Colonic mucosa (tissue), 4 donors: ENCODE data around the gene KRTAP1-3. TPM values are rescaled to one million over a fixed set of nuclear protein-coding genes. Genes with fewer than 3 reads are reported as not detected.
"Not testable (repeated sequence)": the region's sequence is repeated elsewhere in the genome, so short reads cannot be mapped to it uniquely, and the experiment has no call there.

ENCODE experiments used
- DNase-seq: peaks from one replicate; pipeline ENCODE4 v3.0.0-alpha.2; 2020
- H3K27ac ChIP-seq: fragments of 200-600 bp; one replicate; pipeline ENCODE4 v1.8.0; 2021
- H3K27me3 ChIP-seq: fragments of 200-600 bp; one replicate; pipeline ENCODE4 v1.8.0; 2021
- H3K36me3 ChIP-seq: fragments of 200-600 bp; one replicate; pipeline ENCODE4 v1.8.0; 2021
- H3K4me1 ChIP-seq: fragments of 200-600 bp; one replicate; pipeline ENCODE4 v1.8.0; 2021; ENCODE audit warnings: mild to moderate bottlenecking
- H3K4me3 ChIP-seq: fragments of 200-600 bp; one replicate; pipeline ENCODE4 v1.8.0; 2021
- H3K9ac ChIP-seq, 2 donors: one replicate each; pipeline ENCODE4 v1.7.0; 2013; ENCODE audit warnings: control low read depth in 2 of 2, low read depth in 2 of 2, low read length in 2 of 2
- H3K9me3 ChIP-seq: fragments of 200-600 bp; one replicate; pipeline ENCODE4 v1.8.0; 2021
- CTCF ChIP-seq: fragments of 200-600 bp; IDR thresholded peaks from one replicate; pipeline ENCODE4 v1.8.0; 2022; ENCODE audit warnings: antibody characterized with exemption, mild to moderate bottlenecking
- intact Hi-C: fragments of 100-400 bp; cut with DNase I; formaldehyde crosslinking; loops from one replicate; pipeline ENCODE4 v1.14.1; 2022
- total RNA-seq, 2 donors: library from RNA; stranded (reverse); fragmentation: NEBNext Ultra II Directional in 1 of 2; extraction: Animal tissue kit (Norgen Biotek cat#: 25700) in 1 of 2; gene quantifications; one replicate each; pipeline ENCODE4 v1.2.1, GENCODE V29; 2021
- donor health status: healthy.
- donor health status: DM: no; HTN: no; CAD: no.
- donor health status: DM: no; HTN: no; CAD: no.

The KRTAP1-3 gene
- total RNA-seq, 2 donors from 2014 or later = not detected

GRCh38 chr17:41057547-41057946, 22.9 kb upstream of the KRTAP1-3 start:
- TF ChIP-seq CTCF = no peak
- intact Hi-C loops = no loop called here
- no peaks in the 10 kb centered on the region for H3K27me3 ChIP-seq
- no peaks in the 10 kb centered on the region for H3K36me3 ChIP-seq
- no peak overlapping the region for H3K9ac ChIP-seq
- H3K4me3 ChIP-seq = no peak overlapping the region
- no peaks in the 10 kb centered on the region for H3K9me3 ChIP-seq
- no peak overlapping the region for H3K27ac ChIP-seq
- no peak for DNase-seq
- no peaks in the 10 kb centered on the region for H3K4me1 ChIP-seq

GRCh38 chr17:41055130-41055529, 20.5 kb upstream of the KRTAP1-3 start, which contains the start of gene KRTAP2-2:
Gene KRTAP2-2, minus strand, starts transcription at chr17:41055230. Its CDS starts 19 bp downstream, at chr17:41055211.
- DNase-seq, H3K9me3 ChIP-seq, H3K9ac ChIP-seq, H3K27ac ChIP-seq, H3K27me3 ChIP-seq, H3K4me1 ChIP-seq, H3K4me3 ChIP-seq, intact Hi-C loops, H3K36me3 ChIP-seq: not testable (repeated sequence)

- H3K27me3 ChIP-seq, H3K9me3 ChIP-seq, H3K9ac ChIP-seq, H3K36me3 ChIP-seq, DNase-seq, H3K4me3 ChIP-seq, H3K27ac ChIP-seq, intact Hi-C loops, H3K4me1 ChIP-seq: not testable (repeated sequence)
Measured at GRCh38 chr17:41054556-41054955, 19.9 kb upstream of the KRTAP1-3 start.

DNA sequence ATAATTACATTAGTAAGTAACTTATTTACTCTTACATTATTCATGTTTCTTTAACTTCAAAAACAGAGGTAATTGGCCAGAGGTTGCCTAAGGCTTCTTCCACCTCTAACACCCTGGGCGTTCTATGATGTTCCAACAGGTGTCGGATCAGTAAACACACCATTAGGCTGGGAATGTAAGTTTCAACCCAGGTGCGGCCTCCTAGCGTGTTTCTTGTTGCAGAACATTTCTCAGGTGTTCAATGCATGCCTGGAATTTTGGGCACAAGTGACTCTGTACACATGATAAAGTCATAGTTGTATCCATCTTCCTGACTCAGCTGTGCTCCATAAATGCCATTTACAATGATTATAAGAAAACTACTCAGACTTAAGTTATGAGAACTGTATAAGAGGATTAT, 19.4 kb upstream of the KRTAP1-3 start:
- H3K27me3 ChIP-seq = no peaks in the 10 kb centered on the region
- intact Hi-C loops = no loop called here
- H3K9me3 ChIP-seq = no peaks in the 10 kb centered on the region
- no peak for TF ChIP-seq CTCF
- no peaks in the 10 kb centered on the region for H3K4me1 ChIP-seq
- no peak overlapping the region for H3K4me3 ChIP-seq
- H3K36me3 ChIP-seq = no peaks in the 10 kb centered on the region
- no peak for DNase-seq
- no peak overlapping the region for H3K9ac ChIP-seq
- H3K27ac ChIP-seq = no peak overlapping the region

GRCh38 chr17:41052566-41052965, 17.9 kb upstream of the KRTAP1-3 start:
- H3K27ac ChIP-seq = no peak overlapping the region
- TF ChIP-seq CTCF = no peak
- H3K4me3 ChIP-seq = no peak overlapping the region
- H3K4me1 ChIP-seq = no peaks in the 10 kb centered on the region
- no peak overlapping the region for H3K9ac ChIP-seq
- no peak for DNase-seq
- no peaks in the 10 kb centered on the region for H3K36me3 ChIP-seq
- no peaks in the 10 kb centered on the region for H3K9me3 ChIP-seq
- no peaks in the 10 kb centered on the region for H3K27me3 ChIP-seq
- intact Hi-C loops = no loop called here

DNA sequence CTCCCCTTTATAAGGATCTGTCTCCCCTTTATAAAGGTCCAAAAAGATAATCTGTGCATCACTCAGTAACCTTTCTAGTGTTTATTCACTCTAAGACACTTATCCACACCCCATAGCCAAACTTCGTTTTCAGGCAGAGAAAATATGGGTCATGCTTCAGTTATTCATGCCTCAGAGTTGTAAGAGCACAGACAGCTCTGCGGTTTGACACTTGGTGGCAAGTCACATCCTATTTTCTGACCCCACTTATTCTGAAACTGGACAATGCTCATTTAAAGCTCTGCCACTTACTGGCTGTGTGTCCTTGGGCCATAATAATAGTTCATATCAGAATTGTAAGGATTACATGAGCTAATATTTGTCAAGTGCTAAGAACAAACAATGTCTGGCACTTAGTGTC, 14.4 kb upstream of the KRTAP1-3 start:
- no peak for TF ChIP-seq CTCF
- Histone ChIP-seq H3K27ac (no peak overlapping the region), H3K4me3 (no peak overlapping the region), H3K36me3 (no peaks in the 10 kb centered on the region), H3K4me1 (no peaks in the 10 kb centered on the region), H3K9me3 (no peaks in the 10 kb centered on the region), H3K27me3 (no peaks in the 10 kb centered on the region), H3K9ac (no peak overlapping the region)
- no peak for DNase-seq
- intact Hi-C loops = no loop called here

DNA sequence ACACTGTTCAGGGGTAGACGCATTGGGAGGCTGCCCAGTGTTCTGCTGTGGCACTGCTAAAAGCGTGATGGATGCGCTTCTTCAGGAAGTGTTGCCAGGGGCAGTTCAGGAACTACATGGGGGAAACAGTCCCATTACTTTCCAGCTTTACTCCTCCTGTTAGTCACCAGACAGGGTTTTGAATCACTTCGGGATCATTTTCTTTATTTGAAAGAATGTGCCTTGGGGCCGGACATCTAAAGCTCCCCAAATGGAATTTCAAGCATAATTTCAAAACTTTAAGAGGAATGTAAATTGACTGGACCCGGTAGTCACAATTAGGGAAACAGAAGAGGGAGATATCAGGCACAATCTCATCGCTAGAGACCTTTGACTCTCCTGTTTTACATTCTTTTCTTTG, 13.8 kb upstream of the KRTAP1-3 start:
- no peaks in the 10 kb centered on the region for H3K9me3 ChIP-seq
- no peak overlapping the region for H3K27ac ChIP-seq
- intact Hi-C loops = no loop called here
- H3K27me3 ChIP-seq = no peaks in the 10 kb centered on the region
- TF ChIP-seq CTCF = no peak
- DNase-seq = no peak
- no peak overlapping the region for H3K9ac ChIP-seq
- H3K4me3 ChIP-seq = no peak overlapping the region
- no peaks in the 10 kb centered on the region for H3K36me3 ChIP-seq
- H3K4me1 ChIP-seq = no peaks in the 10 kb centered on the region

GRCh38 chr17:41046735-41047465, 12.2 kb upstream of the KRTAP1-3 start, which contains the start of gene KRTAP2-1:
Gene KRTAP2-1, minus strand, starts transcription at chr17:41047316. Its CDS starts 49 bp downstream, at chr17:41047267.
- DNase-seq, H3K9me3 ChIP-seq, H3K27me3 ChIP-seq, intact Hi-C loops, H3K27ac ChIP-seq, H3K4me3 ChIP-seq, H3K4me1 ChIP-seq, H3K9ac ChIP-seq, H3K36me3 ChIP-seq: not testable (repeated sequence)
